Measurements from ENCODE around the gene GUCA2A.

GUCA2A gene

DNA sequence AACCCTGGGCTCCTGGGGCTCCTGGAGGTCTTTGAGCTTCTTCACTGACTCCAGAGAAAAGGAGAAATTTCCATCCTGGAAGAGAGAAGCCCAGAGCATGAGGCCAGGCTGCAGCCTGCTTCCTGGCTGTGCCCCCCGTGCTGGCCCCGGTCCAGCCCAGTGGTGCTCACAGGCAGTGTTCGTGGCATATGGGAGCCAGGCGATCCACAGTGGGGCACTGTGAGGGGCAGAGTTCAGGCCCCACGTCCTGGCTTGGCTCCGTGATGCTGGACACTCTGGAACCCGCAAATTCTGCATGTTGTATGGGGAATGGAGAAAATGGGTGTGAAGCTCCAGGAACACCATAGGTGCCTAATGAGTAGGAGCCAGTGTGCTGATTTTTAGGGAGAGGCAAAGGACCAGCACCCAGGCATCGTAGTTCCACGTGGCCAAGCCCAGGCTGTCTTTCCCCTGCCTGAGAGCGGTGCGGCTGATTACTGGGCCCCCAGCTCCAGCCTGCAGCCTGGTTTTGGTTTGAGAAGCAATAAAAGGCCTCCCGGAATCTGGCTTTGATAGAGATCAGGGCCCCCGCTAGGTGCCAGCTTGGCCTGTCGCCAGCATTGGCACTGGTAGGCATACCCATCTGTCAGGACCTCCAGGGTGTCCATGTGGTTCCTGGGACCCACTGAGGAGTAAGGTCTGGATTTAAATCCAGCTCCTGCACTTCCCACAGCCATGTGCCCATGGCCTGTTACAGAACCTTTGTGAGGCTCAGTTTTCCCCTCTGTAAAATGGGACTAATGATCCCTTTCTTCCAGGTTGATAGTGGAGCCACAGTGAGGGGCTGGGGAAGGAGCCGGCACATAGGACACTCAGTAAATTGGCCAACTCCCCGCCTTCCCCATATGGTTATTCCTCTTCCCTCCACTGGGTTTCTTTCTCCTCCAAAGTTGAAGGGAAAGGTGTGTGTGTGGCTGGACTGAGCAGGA is 725 bp downstream of the GUCA2A start:
- DNase-seq (ENCODE audit: low read depth), result no peak
- TF ChIP-seq, protein P1, sequence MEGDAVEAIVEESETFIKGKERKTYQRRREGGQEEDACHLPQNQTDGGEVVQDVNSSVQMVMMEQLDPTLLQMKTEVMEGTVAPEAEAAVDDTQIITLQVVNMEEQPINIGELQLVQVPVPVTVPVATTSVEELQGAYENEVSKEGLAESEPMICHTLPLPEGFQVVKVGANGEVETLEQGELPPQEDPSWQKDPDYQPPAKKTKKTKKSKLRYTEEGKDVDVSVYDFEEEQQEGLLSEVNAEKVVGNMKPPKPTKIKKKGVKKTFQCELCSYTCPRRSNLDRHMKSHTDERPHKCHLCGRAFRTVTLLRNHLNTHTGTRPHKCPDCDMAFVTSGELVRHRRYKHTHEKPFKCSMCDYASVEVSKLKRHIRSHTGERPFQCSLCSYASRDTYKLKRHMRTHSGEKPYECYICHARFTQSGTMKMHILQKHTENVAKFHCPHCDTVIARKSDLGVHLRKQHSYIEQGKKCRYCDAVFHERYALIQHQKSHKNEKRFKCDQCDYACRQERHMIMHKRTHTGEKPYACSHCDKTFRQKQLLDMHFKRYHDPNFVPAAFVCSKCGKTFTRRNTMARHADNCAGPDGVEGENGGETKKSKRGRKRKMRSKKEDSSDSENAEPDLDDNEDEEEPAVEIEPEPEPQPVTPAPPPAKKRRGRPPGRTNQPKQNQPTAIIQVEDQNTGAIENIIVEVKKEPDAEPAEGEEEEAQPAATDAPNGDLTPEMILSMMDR (IDR thresholded peaks at IDR 0.05; ENCODE audit: low read depth, low read length), result no peak
- TF ChIP-seq POLR2A (IDR thresholded peaks at IDR 0.05; ENCODE audit: extremely low read depth, insufficient read length) (no peak), MYC (IDR thresholded peaks at IDR 0.05; ENCODE audit: low read depth, low read length) (no peak)
- TF ChIP-seq, protein P2, sequence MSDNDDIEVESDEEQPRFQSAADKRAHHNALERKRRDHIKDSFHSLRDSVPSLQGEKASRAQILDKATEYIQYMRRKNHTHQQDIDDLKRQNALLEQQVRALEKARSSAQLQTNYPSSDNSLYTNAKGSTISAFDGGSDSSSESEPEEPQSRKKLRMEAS (IDR thresholded peaks at IDR 0.05; ENCODE audit: low read depth, low read length), result no peak

DNA sequence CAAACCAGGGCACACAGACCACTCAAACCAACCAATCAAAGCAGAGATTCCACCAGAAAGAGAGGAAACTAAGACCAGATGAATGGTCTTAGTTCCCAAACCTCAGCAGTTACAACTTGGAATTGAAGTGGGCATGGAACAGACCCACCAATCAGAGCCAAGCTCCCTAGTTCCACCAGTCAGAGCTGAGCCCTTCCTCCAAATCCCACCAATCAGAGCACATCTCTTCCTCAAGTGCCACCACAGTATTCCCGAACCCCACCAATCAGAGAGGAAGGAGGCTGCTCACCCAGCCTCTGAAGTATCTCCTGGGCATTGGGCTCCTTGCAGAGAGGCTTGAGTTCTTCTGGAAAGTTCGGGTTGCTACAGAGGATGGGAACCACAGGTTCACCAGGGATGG is 1.4 kb downstream of the GUCA2A start:
- TF ChIP-seq, protein P1 (IDR thresholded peaks at IDR 0.05; ENCODE audit: low read depth, low read length), result no peak
- no peak for TF ChIP-seq MYC (IDR thresholded peaks at IDR 0.05; ENCODE audit: low read depth, low read length)
- no peak for TF ChIP-seq POLR2A (IDR thresholded peaks at IDR 0.05; ENCODE audit: extremely low read depth, insufficient read length)
- TF ChIP-seq, protein P2 (IDR thresholded peaks at IDR 0.05; ENCODE audit: low read depth, low read length), result no peak
- H3K4me3 ChIP-seq (ENCODE audit: low read depth, low read length), result no peak overlapping the region
- no peak for DNase-seq (ENCODE audit: low read depth)

More for the DNA sequence above, 725 bp downstream of the GUCA2A start:
- H3K4me3 ChIP-seq (ENCODE audit: low read depth, low read length), result no peak overlapping the region

DNA sequence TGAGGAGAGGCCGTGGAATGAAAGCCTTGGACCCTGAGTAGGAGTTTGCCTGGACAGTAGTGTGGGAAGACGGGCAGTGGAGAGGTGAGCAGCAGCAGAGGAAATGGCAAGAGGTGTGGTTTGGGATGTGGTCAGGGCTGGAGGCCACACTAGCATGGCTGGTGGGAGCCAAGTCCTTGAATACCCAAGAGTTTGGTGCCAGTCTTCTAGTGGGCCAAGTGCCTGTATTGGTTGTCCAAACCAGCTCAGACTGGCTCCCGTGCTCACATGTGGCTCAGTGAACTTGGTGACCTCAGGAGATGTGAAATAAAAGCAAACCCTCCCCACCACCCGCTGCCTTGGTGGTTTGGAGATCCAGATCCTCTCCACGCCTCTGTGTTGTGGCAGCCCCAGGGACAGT is 2.4 kb downstream of the GUCA2A start:
- TF ChIP-seq MYC (IDR thresholded peaks at IDR 0.05; ENCODE audit: low read depth, low read length), result no peak
- TF ChIP-seq, protein P1 (IDR thresholded peaks at IDR 0.05; ENCODE audit: low read depth, low read length), result no peak
- TF ChIP-seq POLR2A (IDR thresholded peaks at IDR 0.05; ENCODE audit: extremely low read depth, insufficient read length), result no peak
- TF ChIP-seq, protein P2 (IDR thresholded peaks at IDR 0.05; ENCODE audit: low read depth, low read length), result no peak
- no peak overlapping the region for H3K4me3 ChIP-seq (ENCODE audit: low read depth, low read length)
- peak; percentile 48 for DNase-seq (ENCODE audit: low read depth)

DNA sequence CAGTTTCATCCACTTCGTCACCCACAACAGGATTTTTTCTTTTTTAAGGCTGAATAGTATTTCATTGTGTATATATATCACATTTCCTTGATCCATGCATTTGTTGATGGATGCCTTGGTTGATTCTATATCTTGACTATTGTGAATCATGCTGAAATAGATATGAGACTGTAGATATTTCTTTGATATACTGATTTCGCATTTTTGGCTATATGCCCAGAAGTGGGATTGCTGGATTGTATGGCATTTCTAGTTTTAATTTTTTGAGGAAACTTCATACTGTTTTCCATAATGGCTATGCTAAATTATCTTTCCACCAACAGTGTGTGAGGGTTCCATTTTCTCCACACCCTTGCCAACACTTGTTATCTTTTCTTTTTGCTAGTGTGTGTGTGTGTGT is 6.4 kb downstream of the GUCA2A start:
- no peak for DNase-seq (ENCODE audit: low read depth)
- TF ChIP-seq, protein P1 (IDR thresholded peaks at IDR 0.05; ENCODE audit: low read depth, low read length), result no peak
- TF ChIP-seq POLR2A (IDR thresholded peaks at IDR 0.05; ENCODE audit: extremely low read depth, insufficient read length) (no peak), MYC (IDR thresholded peaks at IDR 0.05; ENCODE audit: low read depth, low read length) (no peak)
- TF ChIP-seq, protein P2 (IDR thresholded peaks at IDR 0.05; ENCODE audit: low read depth, low read length), result no peak
- no peak overlapping the region for H3K4me3 ChIP-seq (ENCODE audit: low read depth, low read length)

DNA sequence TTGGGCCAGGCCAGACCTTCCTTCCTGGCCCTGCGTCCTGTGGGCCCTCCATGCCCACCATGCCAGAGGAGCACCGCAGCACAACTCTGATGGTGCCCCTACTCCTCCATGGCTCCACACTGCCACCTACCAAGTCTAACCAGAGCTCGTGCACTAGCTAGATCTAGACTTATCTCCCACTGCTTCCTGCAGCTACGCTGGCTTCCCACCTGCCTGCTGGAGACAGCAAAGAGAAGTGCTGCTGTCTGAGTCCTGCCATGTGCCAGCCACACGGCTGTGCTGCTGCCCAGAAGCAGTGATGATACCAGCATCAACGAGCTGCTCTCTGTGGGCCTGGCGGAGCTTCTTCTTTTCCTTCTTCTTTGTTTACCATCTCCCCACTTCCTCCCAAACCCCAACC is 6.9 kb downstream of the GUCA2A start:
- no peak overlapping the region for H3K4me3 ChIP-seq (ENCODE audit: low read depth, low read length)
- peak; percentile 42 for DNase-seq (ENCODE audit: low read depth)
- TF ChIP-seq, protein P1 (IDR thresholded peaks at IDR 0.05; ENCODE audit: low read depth, low read length), result no peak
- TF ChIP-seq, protein P2 (IDR thresholded peaks at IDR 0.05; ENCODE audit: low read depth, low read length), result peak; percentile 54
- TF ChIP-seq MYC (IDR thresholded peaks at IDR 0.05; ENCODE audit: low read depth, low read length), result peak; percentile 29; the same call in 1 of the 2 replicates

All from NB4 (cell line).